HG02943 (cell line): ENCODE data around the gene MBNL1.

ENCODE experiments used
- ATAC-seq: cut with Tn5 transposase; IDR thresholded peaks from one replicate; pipeline ENCODE4 v1.9.1; 2021; ENCODE audit warnings: mild to moderate bottlenecking, low read depth, moderate library complexity; ENCODE audit not compliant: unreplicated experiment

The MBNL1 gene

GRCh38 chr3:152295344-152295743, 26.6 kb downstream of the MBNL1 start:
- no peak for ATAC-seq

GRCh38 chr3:152295806-152296205, 27.1 kb downstream of the MBNL1 start:
- no peak for ATAC-seq

- no peak for ATAC-seq
Measured at GRCh38 chr3:152296382-152296781, 27.7 kb downstream of the MBNL1 start.

- ATAC-seq: no peak
Measured at GRCh38 chr3:152296971-152297370, 28.2 kb downstream of the MBNL1 start.

GRCh38 chr3:152298393-152299248, 29.9 kb downstream of the MBNL1 start:
- no peak for ATAC-seq

- ATAC-seq: no peak
Measured at GRCh38 chr3:152299249-152299976, 30.7 kb downstream of the MBNL1 start.

GRCh38 chr3:152300029-152300731, 31.5 kb downstream of the MBNL1 start:
- ATAC-seq: no peak

- ATAC-seq: no peak
Measured at GRCh38 chr3:152301745-152302181, 33.0 kb downstream of the MBNL1 start.

- peak; percentile 52 for ATAC-seq
Measured at GRCh38 chr3:152302521-152303021, 33.8 kb downstream of the MBNL1 start.

GRCh38 chr3:152304160-152304559, 35.4 kb downstream of the MBNL1 start:
- no peak for ATAC-seq

GRCh38 chr3:152305075-152305474, 36.3 kb downstream of the MBNL1 start:
- ATAC-seq: no peak

- ATAC-seq: no peak
Measured at GRCh38 chr3:152307829-152308474, 39.2 kb downstream of the MBNL1 start.

GRCh38 chr3:152308475-152308844, 39.7 kb downstream of the MBNL1 start:
- ATAC-seq: no peak

GRCh38 chr3:152309031-152309430, 40.3 kb downstream of the MBNL1 start:
- ATAC-seq: no peak

GRCh38 chr3:152309535-152310307, 41.0 kb downstream of the MBNL1 start:
- no peak for ATAC-seq

- ATAC-seq: no peak
Measured at GRCh38 chr3:152313430-152313829, 44.7 kb downstream of the MBNL1 start.

- ATAC-seq: no peak
Measured at GRCh38 chr3:152313914-152314313, 45.2 kb downstream of the MBNL1 start.

- ATAC-seq: no peak
Measured at GRCh38 chr3:152314677-152315353, 46.1 kb downstream of the MBNL1 start.

- no peak for ATAC-seq
Measured at GRCh38 chr3:152315623-152316022, 46.9 kb downstream of the MBNL1 start.
